Measurements from ENCODE around the gene CTPS2. TPM values are rescaled to one million over a fixed set of nuclear protein-coding genes. Genes with fewer than 3 reads are reported as not detected.
A peak's percentile ranks its signal among the peaks of the same experiment; 100 is the strongest.

The CTPS2 gene
- polyA plus RNA-seq, 1 donor: 43.4 TPM

- no peak overlapping the region for H3K27ac ChIP-seq (ENCODE audit: low read length)
- no CpG with 5 or more reads among the region's 1 CpG for WGBS (ENCODE audit: insufficient coverage, low lambda C conversion rate)
Observed at GRCh38 chrX:16573781-16574180, 138.7 kb downstream of the CTPS2 start.

GRCh38 chrX:16567681-16568080, 144.8 kb downstream of the CTPS2 start:
- Histone ChIP-seq H3K4me1 (ENCODE audit: control insufficient read depth, insufficient read depth, low read length) (no peaks in the 10 kb centered on the region), H3K27me3 (ENCODE audit: control insufficient read depth, insufficient read depth, low read length) (no peaks in the 10 kb centered on the region), H3K27ac (ENCODE audit: low read length) (no peak overlapping the region), H3K4me3 (ENCODE audit: low read length) (no peak overlapping the region), H3K36me3 (ENCODE audit: control insufficient read depth, insufficient read depth, low read length) (no peaks in the 10 kb centered on the region), H3K9me3 (ENCODE audit: control insufficient read depth, low read depth, low read length) (no peaks in the 10 kb centered on the region)
- no peak for DNase-seq
- no CpG with 5 or more reads among the region's 4 CpGs for WGBS (ENCODE audit: insufficient coverage, low lambda C conversion rate)

More at GRCh38 chrX:16573781-16574180, 138.7 kb downstream of the CTPS2 start:
- Histone ChIP-seq H3K4me1 (ENCODE audit: control insufficient read depth, insufficient read depth, low read length) (no peaks in the 10 kb centered on the region), H3K4me3 (ENCODE audit: low read length) (no peak overlapping the region), H3K9me3 (ENCODE audit: control insufficient read depth, low read depth, low read length) (no peaks in the 10 kb centered on the region), H3K36me3 (ENCODE audit: control insufficient read depth, insufficient read depth, low read length) (no peaks in the 10 kb centered on the region), H3K27me3 (ENCODE audit: control insufficient read depth, insufficient read depth, low read length) (no peaks in the 10 kb centered on the region)
- DNase-seq: no peak

- Histone ChIP-seq H3K4me1 (ENCODE audit: control insufficient read depth, insufficient read depth, low read length) (no peaks in the 10 kb centered on the region), H3K27me3 (ENCODE audit: control insufficient read depth, insufficient read depth, low read length) (no peaks in the 10 kb centered on the region), H3K36me3 (ENCODE audit: control insufficient read depth, insufficient read depth, low read length) (no peaks in the 10 kb centered on the region), H3K4me3 (ENCODE audit: low read length) (no peak overlapping the region), H3K27ac (ENCODE audit: low read length) (no peak overlapping the region), H3K9me3 (ENCODE audit: control insufficient read depth, low read depth, low read length) (no peaks in the 10 kb centered on the region)
- DNase-seq: no peak
- no CpG with 5 or more reads among the region's 3 CpGs for WGBS (ENCODE audit: insufficient coverage, low lambda C conversion rate)
Observed at GRCh38 chrX:16566571-16566970, 145.9 kb downstream of the CTPS2 start.

- no peaks in the 10 kb centered on the region for H3K9me3 ChIP-seq (ENCODE audit: control insufficient read depth, low read depth, low read length)
- H3K27me3 ChIP-seq (ENCODE audit: control insufficient read depth, insufficient read depth, low read length): no peaks in the 10 kb centered on the region
- no peak overlapping the region for H3K4me3 ChIP-seq (ENCODE audit: low read length)
- DNase-seq: no peak
- WGBS (ENCODE audit: insufficient coverage, low lambda C conversion rate): no CpG with 5 or more reads among the region's 4 CpGs
- no peaks in the 10 kb centered on the region for H3K4me1 ChIP-seq (ENCODE audit: control insufficient read depth, insufficient read depth, low read length)
- H3K27ac ChIP-seq (ENCODE audit: low read length): no peak overlapping the region
- H3K36me3 ChIP-seq (ENCODE audit: control insufficient read depth, insufficient read depth, low read length): no peaks in the 10 kb centered on the region
Observed at GRCh38 chrX:16560173-16560572, 152.3 kb downstream of the CTPS2 start.

GRCh38 chrX:16559206-16559619, 153.3 kb downstream of the CTPS2 start:
- Histone ChIP-seq H3K4me3 (ENCODE audit: low read length) (no peak overlapping the region), H3K9me3 (ENCODE audit: control insufficient read depth, low read depth, low read length) (no peaks in the 10 kb centered on the region), H3K36me3 (ENCODE audit: control insufficient read depth, insufficient read depth, low read length) (no peaks in the 10 kb centered on the region), H3K27me3 (ENCODE audit: control insufficient read depth, insufficient read depth, low read length) (no peaks in the 10 kb centered on the region), H3K4me1 (ENCODE audit: control insufficient read depth, insufficient read depth, low read length) (no peaks in the 10 kb centered on the region), H3K27ac (ENCODE audit: low read length) (no peak overlapping the region)
- peak in 1 of 2 donors; percentile 2 for DNase-seq
- WGBS (ENCODE audit: insufficient coverage, low lambda C conversion rate): no CpG with 5 or more reads among the region's 1 CpG

- no peak overlapping the region for H3K4me3 ChIP-seq (ENCODE audit: low read length)
- H3K27me3 ChIP-seq (ENCODE audit: control insufficient read depth, insufficient read depth, low read length): no peaks in the 10 kb centered on the region
- no peak for DNase-seq
- no peak overlapping the region for H3K27ac ChIP-seq (ENCODE audit: low read length)
- no peaks in the 10 kb centered on the region for H3K4me1 ChIP-seq (ENCODE audit: control insufficient read depth, insufficient read depth, low read length)
- H3K9me3 ChIP-seq (ENCODE audit: control insufficient read depth, low read depth, low read length): no peaks in the 10 kb centered on the region
- no peaks in the 10 kb centered on the region for H3K36me3 ChIP-seq (ENCODE audit: control insufficient read depth, insufficient read depth, low read length)
- no CpG with 5 or more reads among the region's 6 CpGs for WGBS (ENCODE audit: insufficient coverage, low lambda C conversion rate)
Observed at GRCh38 chrX:16558489-16558888, 154.0 kb downstream of the CTPS2 start.

GRCh38 chrX:16552546-16552945, 159.9 kb downstream of the CTPS2 start:
- no peaks in the 10 kb centered on the region for H3K4me1 ChIP-seq (ENCODE audit: control insufficient read depth, insufficient read depth, low read length)
- DNase-seq: no peak
- no peaks in the 10 kb centered on the region for H3K27me3 ChIP-seq (ENCODE audit: control insufficient read depth, insufficient read depth, low read length)
- H3K27ac ChIP-seq (ENCODE audit: low read length): no peak overlapping the region
- H3K9me3 ChIP-seq (ENCODE audit: control insufficient read depth, low read depth, low read length): no peaks in the 10 kb centered on the region
- H3K36me3 ChIP-seq (ENCODE audit: control insufficient read depth, insufficient read depth, low read length): no peaks in the 10 kb centered on the region
- no peak overlapping the region for H3K4me3 ChIP-seq (ENCODE audit: low read length)
- no CpG with 5 or more reads among the region's 3 CpGs for WGBS (ENCODE audit: insufficient coverage, low lambda C conversion rate)

GRCh38 chrX:16547644-16548043, 164.8 kb downstream of the CTPS2 start:
- no peak overlapping the region for H3K4me3 ChIP-seq (ENCODE audit: low read length)
- H3K4me1 ChIP-seq (ENCODE audit: control insufficient read depth, insufficient read depth, low read length): no peaks in the 10 kb centered on the region
- no peak for DNase-seq
- H3K27me3 ChIP-seq (ENCODE audit: control insufficient read depth, insufficient read depth, low read length): no peaks in the 10 kb centered on the region
- WGBS (ENCODE audit: insufficient coverage, low lambda C conversion rate): no CpG with 5 or more reads among the region's 1 CpG
- no peaks in the 10 kb centered on the region for H3K9me3 ChIP-seq (ENCODE audit: control insufficient read depth, low read depth, low read length)
- H3K36me3 ChIP-seq (ENCODE audit: control insufficient read depth, insufficient read depth, low read length): no peaks in the 10 kb centered on the region
- no peak overlapping the region for H3K27ac ChIP-seq (ENCODE audit: low read length)

GRCh38 chrX:16544969-16545368, 167.5 kb downstream of the CTPS2 start:
- 100% methylated on average over 1 of the region's 3 CpGs for WGBS (ENCODE audit: insufficient coverage, low lambda C conversion rate)
- no peak overlapping the region for H3K4me3 ChIP-seq (ENCODE audit: low read length)
- H3K36me3 ChIP-seq (ENCODE audit: control insufficient read depth, insufficient read depth, low read length): no peaks in the 10 kb centered on the region
- DNase-seq: no peak
- no peak overlapping the region for H3K27ac ChIP-seq (ENCODE audit: low read length)
- no peaks in the 10 kb centered on the region for H3K9me3 ChIP-seq (ENCODE audit: control insufficient read depth, low read depth, low read length)
- H3K27me3 ChIP-seq (ENCODE audit: control insufficient read depth, insufficient read depth, low read length): no peaks in the 10 kb centered on the region
- H3K4me1 ChIP-seq (ENCODE audit: control insufficient read depth, insufficient read depth, low read length): no peaks in the 10 kb centered on the region
